HG03342 (cell line): ENCODE results near the gene SMAD3.
"Not testable (repeated sequence)": the region's sequence is repeated elsewhere in the genome, so short reads cannot be mapped to it uniquely, and the experiment has no call there.

Experiments used
- ATAC-seq: cut with Tn5 transposase; IDR thresholded peaks from one replicate; pipeline ENCODE4 v1.9.1; 2021; ENCODE audit warnings: mild to moderate bottlenecking, moderate library complexity; ENCODE audit not compliant: unreplicated experiment

The SMAD3 gene

GRCh38 chr15:67140078-67140833 is 74.9 kb downstream of the SMAD3 start:
- ATAC-seq: peak; percentile 56

GRCh38 chr15:67142092-67142766 is 76.8 kb downstream of the SMAD3 start:
- ATAC-seq: no peak

GRCh38 chr15:67142767-67143100 is 77.3 kb downstream of the SMAD3 start:
- no peak for ATAC-seq

- ATAC-seq: no peak
Measured at GRCh38 chr15:67143646-67144045, 78.2 kb downstream of the SMAD3 start.

GRCh38 chr15:67144609-67145311 is 79.4 kb downstream of the SMAD3 start:
- no peak for ATAC-seq

- no peak for ATAC-seq
Measured at GRCh38 chr15:67145312-67145610, 79.9 kb downstream of the SMAD3 start.

GRCh38 chr15:67145710-67146109 is 80.3 kb downstream of the SMAD3 start:
- no peak for ATAC-seq

- no peak for ATAC-seq
Measured at GRCh38 chr15:67146234-67146633, 80.8 kb downstream of the SMAD3 start.

GRCh38 chr15:67146875-67147381 is 81.5 kb downstream of the SMAD3 start:
- ATAC-seq: no peak

GRCh38 chr15:67147396-67147949 is 82.1 kb downstream of the SMAD3 start:
- no peak for ATAC-seq

GRCh38 chr15:67148196-67148701 is 82.8 kb downstream of the SMAD3 start:
- ATAC-seq: no peak

- no peak for ATAC-seq
Measured at GRCh38 chr15:67149068-67149772, 83.8 kb downstream of the SMAD3 start.

GRCh38 chr15:67149773-67150022 is 84.3 kb downstream of the SMAD3 start:
- no peak for ATAC-seq

- ATAC-seq: no peak
Measured at GRCh38 chr15:67150023-67150860, 84.8 kb downstream of the SMAD3 start.

GRCh38 chr15:67152429-67152828 is 87.0 kb downstream of the SMAD3 start:
- ATAC-seq: no peak

- not testable (repeated sequence) for ATAC-seq
Measured at GRCh38 chr15:67153044-67153443, 87.6 kb downstream of the SMAD3 start.

GRCh38 chr15:67154249-67154648 is 88.8 kb downstream of the SMAD3 start:
- no peak for ATAC-seq

- ATAC-seq: no peak
Measured at GRCh38 chr15:67156426-67156825, 91.0 kb downstream of the SMAD3 start.

GRCh38 chr15:67156834-67157233 is 91.4 kb downstream of the SMAD3 start:
- no peak for ATAC-seq

GRCh38 chr15:67157521-67158252 is 92.3 kb downstream of the SMAD3 start:
- ATAC-seq: no peak
